ENCODE data around the gene DNAJB14.
A peak's percentile ranks its signal among the peaks of the same experiment; 100 is the strongest.

Gene DNAJB14

DNA sequence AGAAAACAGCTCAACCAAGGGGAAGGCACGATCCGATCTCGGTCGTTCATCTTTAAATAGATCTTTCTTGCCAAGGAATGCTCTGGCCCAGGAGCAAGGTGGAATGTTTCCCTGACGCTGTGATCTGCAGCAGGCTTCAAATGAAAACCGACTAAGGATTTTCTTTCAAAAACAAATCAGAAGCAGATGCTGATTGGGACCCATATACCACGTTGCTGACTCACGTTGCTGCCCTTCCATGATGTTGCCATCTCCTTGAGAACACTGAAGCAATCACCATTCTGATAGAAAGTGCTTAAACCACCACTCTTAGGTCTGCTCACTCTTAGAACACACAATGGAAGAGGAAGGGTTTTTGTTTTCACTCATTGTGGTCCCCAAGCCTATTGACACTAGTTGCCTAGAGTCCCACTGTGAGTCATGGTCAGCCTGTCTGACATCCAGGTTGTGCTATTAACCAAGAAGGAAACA, 78.3 kb downstream of the DNAJB14 start:
- DNase-seq (ENCODE audit: low read depth) = peak; percentile 33

DNA sequence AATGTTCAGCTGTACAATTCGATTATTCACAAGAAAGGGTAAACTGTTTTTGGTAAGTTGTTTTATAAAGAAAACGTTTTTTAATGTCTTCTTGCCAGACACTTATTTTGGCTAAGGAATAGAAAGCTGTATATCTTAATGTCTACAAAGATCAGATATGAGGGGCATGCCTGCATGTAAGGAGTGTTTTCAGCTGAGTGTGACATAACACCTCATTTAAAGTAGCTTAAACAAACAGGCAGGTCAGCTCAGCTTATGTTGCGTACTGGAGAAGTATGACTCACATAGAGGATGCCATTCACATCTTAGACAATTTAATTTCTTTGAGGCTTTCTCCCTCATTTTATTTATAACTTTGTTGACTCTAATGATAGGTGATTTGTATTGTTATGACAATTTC, 82.6 kb downstream of the DNAJB14 start:
- DNase-seq (ENCODE audit: low read depth) = peak; percentile 36

DNA sequence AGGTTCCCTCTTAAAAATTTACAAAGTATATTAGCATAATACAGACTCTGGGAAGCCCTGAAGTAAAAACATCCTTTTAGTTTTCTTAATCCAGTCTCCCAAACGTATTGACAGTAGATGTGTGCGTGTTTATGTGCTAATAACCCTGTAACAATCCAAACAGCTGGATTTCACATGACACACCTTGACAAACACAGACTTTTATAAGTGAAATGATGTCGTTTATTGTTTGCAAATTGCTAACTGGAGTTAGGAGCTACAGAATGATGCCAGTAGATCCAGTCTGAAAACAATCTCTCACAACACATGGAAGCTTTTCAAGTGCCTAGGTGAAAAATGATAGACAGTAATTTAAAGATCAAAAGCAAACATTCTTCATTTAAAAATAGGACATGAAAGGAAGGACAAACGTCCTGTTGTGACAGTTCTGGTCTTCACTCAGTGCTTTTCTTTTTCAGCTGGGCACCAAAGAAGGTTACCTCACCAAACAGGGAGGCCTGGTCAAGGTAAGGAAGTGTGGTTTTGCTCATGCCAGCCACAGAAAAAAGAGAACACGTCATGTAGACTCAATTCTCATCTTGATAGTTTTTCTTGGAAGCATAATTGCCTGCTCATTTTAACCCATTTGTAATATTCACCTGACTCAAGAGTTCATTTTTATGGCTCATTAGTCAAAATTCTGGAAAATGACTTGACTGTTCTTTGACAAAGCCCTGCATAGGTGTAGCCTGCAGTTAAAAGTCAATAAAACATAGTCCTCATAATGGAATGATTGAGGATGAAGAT, 85.1 kb downstream of the DNAJB14 start:
- no peak for DNase-seq (ENCODE audit: low read depth)

DNA sequence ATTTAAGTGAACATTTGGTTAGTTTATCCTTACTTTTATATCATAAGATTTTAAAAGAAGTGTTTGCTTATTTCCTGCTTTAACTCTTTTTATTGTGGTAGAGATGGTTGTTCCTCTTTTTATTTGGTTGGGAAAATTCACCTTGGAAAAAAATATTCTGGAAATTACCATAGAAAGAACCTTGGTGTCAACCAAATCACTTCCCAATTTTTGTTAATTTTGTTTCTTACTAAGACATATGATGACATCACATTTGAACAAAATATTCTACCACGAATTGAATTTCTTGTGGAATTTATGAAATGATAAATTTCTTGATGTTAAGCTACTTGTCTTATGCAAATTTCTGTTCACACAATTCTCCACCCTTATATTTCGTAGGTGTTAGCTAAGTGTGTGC, 85.9 kb downstream of the DNAJB14 start:
- no peak for DNase-seq (ENCODE audit: low read depth)

DNA sequence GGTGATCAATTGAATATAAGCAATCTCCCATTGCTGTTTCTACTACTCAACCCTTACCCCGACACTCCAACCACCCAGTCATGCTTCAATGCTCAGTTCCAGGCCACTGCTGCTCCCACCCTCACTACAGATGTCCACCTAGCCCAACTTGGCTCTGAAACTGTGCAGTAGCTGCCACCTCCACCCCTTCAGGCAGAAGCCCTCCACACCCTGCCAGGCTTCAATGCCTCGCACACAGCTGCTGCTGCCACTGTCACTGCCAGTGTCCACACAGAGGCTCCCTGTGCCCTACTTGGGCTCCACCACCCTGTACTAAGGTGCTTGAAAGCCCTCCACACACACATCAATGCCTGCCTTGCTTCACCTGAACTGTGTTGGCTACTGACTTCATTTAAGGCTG, 86.8 kb downstream of the DNAJB14 start:
- no peak for DNase-seq (ENCODE audit: low read depth)

DNA sequence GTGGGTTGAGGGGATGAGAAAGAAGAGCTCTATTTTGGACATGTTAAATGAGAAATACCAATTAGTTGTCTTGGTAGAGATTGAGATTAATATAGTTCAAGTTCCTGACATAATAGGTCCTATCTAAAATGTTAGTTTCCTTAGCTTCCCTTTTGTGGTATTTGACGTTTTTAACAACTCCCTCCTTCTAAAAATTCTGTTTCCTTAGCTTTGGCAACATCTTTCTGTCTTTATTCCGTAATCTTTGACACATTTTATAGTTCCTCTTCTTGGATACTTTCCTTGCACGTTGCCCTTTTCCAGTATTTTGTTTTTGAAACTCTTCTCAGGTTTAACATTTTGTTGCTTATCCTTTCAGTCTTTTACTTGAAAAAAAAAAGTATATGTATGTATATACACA, 89.1 kb downstream of the DNAJB14 start:
- DNase-seq (ENCODE audit: low read depth) = no peak

DNA sequence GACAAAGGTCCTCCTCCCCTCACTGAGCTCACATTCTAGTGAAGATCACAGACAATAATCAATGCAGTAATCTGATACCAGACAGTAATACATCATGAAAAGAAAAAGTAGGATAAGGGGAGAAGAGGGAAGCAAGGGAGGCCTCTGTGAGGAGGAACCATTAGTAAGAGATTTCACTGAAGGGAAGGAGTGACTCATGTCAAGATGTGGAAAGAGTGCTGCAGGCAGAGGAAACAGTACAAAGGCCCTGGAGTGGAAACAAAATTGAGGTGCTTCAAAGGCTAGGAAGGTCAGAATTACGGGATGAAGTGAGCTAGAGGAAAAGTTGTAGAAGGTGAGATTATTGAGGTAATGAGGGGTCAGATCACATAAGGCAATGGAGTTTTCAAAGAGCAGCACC, 90.3 kb downstream of the DNAJB14 start:
- DNase-seq (ENCODE audit: low read depth) = peak; percentile 65

DNA sequence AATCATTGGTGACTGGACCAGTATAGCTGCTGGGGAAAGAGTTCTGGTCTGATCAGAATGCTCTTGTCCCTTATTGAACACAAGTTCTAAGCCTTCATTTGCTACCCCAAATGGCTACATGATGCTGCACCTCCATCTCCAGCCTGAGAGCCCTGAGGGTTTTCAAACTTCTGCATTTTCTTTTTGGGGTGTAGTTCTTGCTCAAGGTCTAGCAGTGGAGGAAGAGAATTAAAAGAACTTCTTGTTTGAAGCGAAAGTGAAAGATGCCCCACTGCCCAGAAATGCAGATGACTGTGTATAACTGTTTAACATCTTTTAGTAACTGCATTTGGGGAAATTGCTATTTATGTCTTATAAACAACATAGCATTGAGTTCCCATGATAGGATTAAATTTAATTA, 90.7 kb downstream of the DNAJB14 start:
- no peak for DNase-seq (ENCODE audit: low read depth)

DNA sequence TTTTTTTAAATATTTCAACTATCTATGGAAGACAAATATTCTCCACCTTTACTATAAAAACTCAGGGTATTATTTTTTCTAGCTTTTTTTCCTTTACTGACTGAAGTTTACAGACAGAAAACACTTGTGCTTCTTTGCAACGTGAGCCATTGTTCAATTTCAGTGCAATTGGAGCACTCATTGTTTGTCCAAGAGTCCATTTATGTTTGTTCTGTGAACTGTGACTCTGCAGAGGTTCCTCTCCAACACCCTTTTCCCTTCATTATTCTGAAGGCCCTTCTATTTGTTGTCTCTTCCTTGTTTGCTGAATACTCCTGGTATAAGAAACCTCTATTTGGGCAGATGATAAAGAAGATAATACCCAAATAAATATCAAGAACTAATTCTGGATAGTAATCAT, 92.4 kb downstream of the DNAJB14 start:
- DNase-seq (ENCODE audit: low read depth) = no peak

DNA sequence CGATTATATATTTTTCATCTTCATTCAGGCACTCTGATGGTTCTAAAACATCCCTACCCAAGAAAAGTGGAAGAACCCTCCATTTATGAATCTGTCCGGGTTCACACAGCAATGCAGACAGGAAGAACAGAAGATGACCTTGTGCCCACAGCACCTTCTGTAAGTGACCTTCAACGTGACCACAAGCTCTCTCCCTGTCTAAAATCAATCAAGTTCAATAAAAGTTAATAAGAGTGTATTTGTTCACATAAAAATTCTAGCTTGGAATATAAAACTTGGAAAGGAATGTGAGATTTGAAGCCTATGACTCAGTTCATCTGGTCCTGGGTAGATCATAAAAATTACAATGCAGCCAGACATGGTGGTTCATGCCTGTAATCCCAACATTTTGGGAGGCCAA, 93.2 kb downstream of the DNAJB14 start:
- DNase-seq (ENCODE audit: low read depth) = no peak

DNA sequence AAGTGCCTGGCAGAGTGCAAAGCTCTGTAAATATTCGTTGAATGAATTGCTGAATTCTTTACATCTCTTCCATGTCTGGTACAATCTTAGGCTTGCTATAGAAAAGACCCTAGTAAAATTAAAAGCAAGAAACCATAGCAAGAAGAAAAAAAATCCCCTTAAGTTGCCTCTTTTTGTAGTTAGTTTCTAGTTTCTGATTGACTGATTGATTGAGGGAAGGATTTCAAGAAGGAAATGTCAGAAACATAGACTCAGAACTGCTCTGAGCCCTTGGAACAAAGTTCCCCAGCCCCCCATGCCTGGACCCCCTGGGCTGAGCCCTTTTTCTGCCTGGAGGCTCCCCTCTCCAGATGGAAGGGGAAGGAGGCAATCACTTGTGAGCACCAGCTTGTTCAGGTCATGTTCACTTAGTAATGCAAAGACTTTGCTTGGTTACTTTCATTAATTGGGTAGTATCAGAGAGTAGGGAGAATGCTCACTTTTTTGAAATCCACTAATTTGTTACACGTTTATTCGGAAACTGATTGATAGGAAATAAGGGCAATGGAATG, 94.1 kb downstream of the DNAJB14 start:
- no peak for DNase-seq (ENCODE audit: low read depth)

DNA sequence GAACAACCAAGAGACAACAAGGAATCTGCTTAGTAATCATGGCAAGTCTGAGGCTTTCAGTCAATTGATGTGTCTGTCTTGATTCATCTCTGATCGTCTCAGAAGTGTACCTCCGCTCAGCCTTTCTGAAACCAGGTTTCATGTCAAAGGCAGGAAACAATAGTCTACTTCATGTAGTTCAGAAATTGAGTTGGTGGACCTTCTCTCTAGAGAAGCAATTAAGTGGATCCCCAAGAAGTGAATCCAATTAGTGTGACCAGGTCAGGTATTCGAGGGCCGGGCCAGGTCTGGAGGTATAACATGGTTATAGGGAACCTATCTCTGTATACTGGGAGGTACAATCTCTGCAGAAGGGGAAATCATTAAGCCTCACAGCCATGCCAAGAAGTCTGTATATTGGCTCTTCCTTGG, 97.8 kb downstream of the DNAJB14 start:
- DNase-seq (ENCODE audit: low read depth) = no peak

DNA sequence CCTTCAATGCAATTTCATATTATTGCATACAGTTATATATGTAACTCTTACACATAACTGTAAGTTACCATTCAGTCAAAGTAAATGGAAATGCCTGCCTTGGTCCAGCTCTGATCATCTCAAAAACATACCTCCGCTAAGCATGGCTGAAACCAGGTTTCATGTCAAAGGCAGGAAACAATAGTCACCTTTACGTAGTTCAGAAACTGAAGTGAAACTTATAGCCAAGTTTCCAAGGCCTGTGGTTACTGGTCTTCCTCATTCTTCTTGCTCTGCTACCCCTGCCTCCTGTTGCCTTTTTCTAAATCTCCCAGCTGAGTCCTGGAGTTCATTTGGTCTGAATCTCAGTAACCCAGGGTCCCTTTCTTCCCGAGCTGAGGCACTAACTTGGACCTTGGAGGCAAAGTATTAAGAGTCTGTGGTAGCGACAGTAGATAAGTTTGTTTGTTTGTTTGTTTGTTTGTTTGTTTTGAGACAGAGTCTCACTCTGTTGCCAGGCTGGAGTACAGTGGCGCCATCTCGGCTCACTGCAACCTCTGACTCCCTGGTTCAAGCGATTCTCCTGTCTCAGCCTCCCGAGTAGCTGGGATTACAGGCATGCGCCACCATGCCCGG, 98.9 kb downstream of the DNAJB14 start:
- DNase-seq (ENCODE audit: low read depth) = no peak

DNA sequence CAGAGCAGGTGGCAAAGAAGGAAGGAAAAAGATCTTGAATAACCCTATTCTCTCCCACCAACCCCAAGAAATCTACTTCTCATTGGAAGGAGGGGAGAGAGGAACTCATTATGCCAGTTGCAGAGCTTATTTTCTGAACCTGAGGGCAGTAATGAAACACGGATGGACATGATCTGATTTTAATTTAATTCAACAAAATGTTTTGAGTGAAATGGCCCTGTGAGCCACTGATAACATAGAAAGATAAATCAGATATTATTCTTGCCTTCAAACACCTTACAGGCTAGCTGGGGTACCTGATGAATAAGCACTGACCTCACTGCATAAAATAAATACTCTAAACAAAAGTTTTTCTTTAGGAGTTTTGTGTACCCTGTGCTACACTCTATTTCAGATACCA, 99.5 kb downstream of the DNAJB14 start:
- DNase-seq (ENCODE audit: low read depth) = no peak
